ENCODE data around the gene CKAP2L.

GRCh38 chr2:112728378-112729175, 35.8 kb downstream of the CKAP2L start:
- TF ChIP-seq CTCF (IDR thresholded peaks at IDR 0.05; ENCODE audit: low read depth, low read length): no peak
- TF ChIP-seq EZH2phosphoT487 (IDR thresholded peaks at IDR 0.05; ENCODE audit: low read depth): no peak

All from OCI-LY3 (cell line).